GM23248 (cell line): ENCODE data around the gene NUP214.

Source experiments
- EZH2 ChIP-seq: fragments of 200-600 bp; sonication (generic); IDR thresholded peaks from 2 replicates; pipeline ENCODE4 v1.6.1; 2018; ENCODE audit warnings: antibody characterized with exemption, mild to moderate bottlenecking; ENCODE audit not compliant: insufficient read depth, poor library complexity, severe bottlenecking
- EZH2phosphoT487 ChIP-seq: fragments of 200-600 bp; sonication (generic); IDR thresholded peaks from 2 replicates; pipeline ENCODE4 v1.6.1; 2018; ENCODE audit warnings: antibody characterized with exemption, moderate library complexity, mild to moderate bottlenecking, low read depth; ENCODE audit not compliant: insufficient read depth

- TF ChIP-seq EZH2 (no peak), EZH2phosphoT487 (no peak)
Observed at GRCh38 chr9:131148276-131148675, 22.9 kb downstream of the NUP214 start.
